OCI-LY1 (cell line): Measurements from ENCODE around the gene HOXC11.

Experiments
- CTCF ChIP-seq: fragments of 200-600 bp; sonication (generic), shearing (Covaris generic); IDR thresholded peaks from 2 replicates; pipeline ENCODE4 v1.5.1; 2017; ENCODE audit warnings: mild to moderate bottlenecking, antibody characterized with exemption, low read length, moderate library complexity, mixed read lengths
- EZH2 ChIP-seq: fragments of 200-600 bp; sonication (generic), shearing (Covaris generic); IDR thresholded peaks from 2 replicates; pipeline ENCODE4 v1.8.0; 2017; ENCODE audit warnings: borderline replicate concordance, mixed run types, mild to moderate bottlenecking, antibody characterized with exemption, low read length, moderate library complexity, mixed read lengths

GRCh38 chr12:54019924-54020590 lies 47.1 kb downstream of the HOXC11 start:
- TF ChIP-seq CTCF (no peak), EZH2 (no peak)
